Naive thymus-derived CD8-positive, alpha-beta T cell (primary cell): ENCODE results near the gene CTNNA1. TPM values are rescaled to one million over a fixed set of nuclear protein-coding genes. Genes with fewer than 3 reads are reported as not detected.
"Not testable (repeated sequence)": the region's sequence is repeated elsewhere in the genome, so short reads cannot be mapped to it uniquely, and the experiment has no call there.

ENCODE experiments used
- ATAC-seq, 2 donors: fragments of 150-1000 bp; cut with Tn5 transposase in 1 of 2; sonication (Bioruptor Pico), chemical (Tn5 transposase) in 1 of 2; 1 replicate in 1 of 2; 2 replicates in 1 of 2; pipeline ENCODE4 v1.10.0; 2021; ENCODE audit warnings: mild to moderate bottlenecking in 2 of 2, moderate library complexity in 2 of 2
- POLR2A ChIA-PET: fragments of 350-600 bp; sonication (Branson Sonifier 250); formaldehyde crosslinking; loops from one replicate; lab custom pipeline; 2021; ENCODE audit warnings: antibody characterized with exemption; lab: Charles Lee
- DNase-seq, 10 donors: peaks; one replicate each; pipeline versions ENCODE4 v3.0.0 to v3.0.0-alpha.2; 2020 to 2022
- H3K27ac Mint-ChIP-seq, 10 donors: one replicate each; pipeline ENCODE4 v1.8.0; 2020 to 2022; ENCODE audit warnings: mild to moderate bottlenecking in 10 of 10, mixed read lengths in 10 of 10, moderate library complexity in 4 of 10, inconsistent platforms in 1 of 10
- H3K27me3 Mint-ChIP-seq, 5 donors: one replicate each; pipeline ENCODE4 v1.8.0; 2021 to 2022; ENCODE audit warnings: mixed read lengths in 5 of 5
- H3K36me3 Mint-ChIP-seq, 3 donors: one replicate each; pipeline ENCODE4 v1.8.0; 2020 to 2022; ENCODE audit warnings: mixed read lengths in 3 of 3, mild to moderate bottlenecking in 2 of 3, inconsistent platforms in 1 of 3
- H3K4me1 Mint-ChIP-seq, 4 donors: one replicate each; pipeline ENCODE4 v1.8.0; 2021 to 2022; ENCODE audit warnings: mixed read lengths in 4 of 4
- H3K4me3 Mint-ChIP-seq, 10 donors: one replicate each; pipeline ENCODE4 v1.8.0; 2020 to 2022; ENCODE audit warnings: mild to moderate bottlenecking in 10 of 10, mixed read lengths in 10 of 10, moderate library complexity in 6 of 10, inconsistent platforms in 1 of 10
- H3K9me3 Mint-ChIP-seq, 9 donors: one replicate each; pipeline ENCODE4 v1.8.0; 2020 to 2022; ENCODE audit warnings: mixed read lengths in 9 of 9, mild to moderate bottlenecking in 3 of 9, inconsistent platforms in 1 of 9, moderate library complexity in 1 of 9
- polyA plus RNA-seq, 3 donors: library from polyadenylated mRNA; unstranded; fragments of 300-500 nt; fragmentation: Illumina TruSeq; gene quantifications; one replicate each; pipeline ENCODE4 v1.2.3, GENCODE V29; 2021
- total RNA-seq, 8 experiments: library from RNA in 2 of 8; stranded (reverse) in 2 of 8; gene quantifications; one replicate each; pipeline ENCODE4 v1.2.3 and lab custom pipeline; 2021 to 2026

CTNNA1 gene
- total and polyA plus RNA-seq, 5 experiments from 2014 or later, result 0.34 to 5.7 (median 4.0) TPM; not detected in 1

DNA sequence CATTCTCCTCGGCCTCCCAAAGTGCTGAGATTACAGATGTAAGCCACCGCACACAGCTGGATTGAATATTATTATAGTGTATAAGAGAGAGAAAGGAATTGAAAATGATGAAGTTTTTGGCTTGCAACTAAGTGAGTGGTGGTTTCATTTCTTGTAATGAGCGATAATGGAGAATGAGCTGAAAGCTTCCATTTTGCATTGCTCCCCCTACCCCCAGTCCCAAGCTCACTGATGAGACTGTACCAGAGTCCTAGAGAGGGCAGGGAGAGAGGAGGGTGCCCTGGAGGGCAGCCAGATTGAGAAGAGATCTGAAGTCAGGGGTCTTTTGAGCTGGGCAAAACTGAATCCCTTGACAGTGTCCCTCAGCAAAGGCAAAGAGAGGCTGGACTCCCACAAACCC is 38.5 kb upstream of the CTNNA1 start:
- Mint-ChIP-seq H3K36me3 (no peaks in the 10 kb centered on the region), H3K27me3 (peaks cover 30 to 75% (median 37%) of the 10 kb centered on the region in 5 donors), H3K4me1 (no peaks in the 10 kb centered on the region), H3K27ac (no peak overlapping the region), H3K4me3 (no peak overlapping the region), H3K9me3 (no peaks in the 10 kb centered on the region)
- DNase-seq (no peak), ATAC-seq (no peak)
- POLR2A ChIA-PET, result no interaction called here

DNA sequence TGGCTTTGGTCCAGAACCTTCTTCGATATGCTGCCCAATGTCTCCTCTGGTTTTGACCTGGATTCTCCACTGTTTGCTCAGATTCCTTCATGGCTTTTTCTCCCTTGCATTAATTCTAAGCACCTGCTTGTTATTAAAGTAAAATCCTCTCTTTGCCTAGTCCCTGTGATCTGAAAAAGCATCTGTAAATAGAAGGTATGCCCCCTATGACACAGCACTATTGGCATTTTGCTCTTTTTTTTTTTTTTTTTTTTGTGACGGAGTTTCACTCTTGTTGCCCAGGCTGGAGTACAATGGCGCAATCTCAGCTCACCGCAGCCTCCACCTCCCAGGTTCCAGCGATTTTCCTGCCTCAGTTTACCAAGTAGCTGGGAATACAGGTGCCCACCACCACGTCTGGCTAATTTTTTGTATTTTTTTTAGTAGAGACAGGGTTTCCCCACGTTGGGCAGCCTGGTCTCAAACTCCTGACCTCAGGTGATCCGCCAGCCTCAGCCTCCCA is 37.2 kb upstream of the CTNNA1 start:
- DNase-seq, H3K4me1 Mint-ChIP-seq, ATAC-seq, H3K9me3 Mint-ChIP-seq, H3K4me3 Mint-ChIP-seq, H3K36me3 Mint-ChIP-seq, POLR2A ChIA-PET, H3K27ac Mint-ChIP-seq: not testable (repeated sequence)
- H3K27me3 Mint-ChIP-seq, result peaks cover 30 to 78% (median 37%) of the 10 kb centered on the region in 5 donors

DNA sequence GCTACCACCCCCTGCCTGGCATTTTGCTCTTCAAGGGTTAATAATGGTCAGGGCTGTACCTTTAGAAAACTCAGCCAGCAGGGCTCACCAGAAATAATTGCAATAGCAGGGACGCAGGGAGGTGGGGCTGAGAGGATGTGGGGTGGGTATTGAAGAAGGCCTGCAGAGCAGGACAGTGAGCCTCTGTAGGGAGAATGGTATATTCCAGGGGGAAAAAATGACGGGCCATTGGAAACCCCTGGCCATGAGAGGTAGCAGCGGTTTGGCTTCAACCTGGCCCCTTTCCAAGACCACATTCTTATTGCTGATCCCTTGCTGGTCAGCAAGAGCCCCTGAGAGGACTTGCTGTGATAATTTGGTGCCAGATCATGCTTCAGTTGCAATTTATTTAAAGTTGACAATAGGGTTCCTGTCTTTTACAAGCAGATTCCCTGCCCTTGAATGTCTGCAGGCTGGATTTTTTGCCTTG is 36.7 kb upstream of the CTNNA1 start:
- DNase-seq (no peak), ATAC-seq (no peak)
- POLR2A ChIA-PET, result no interaction called here
- no peaks in the 10 kb centered on the region for H3K4me1 Mint-ChIP-seq
- peaks cover 29 to 78% (median 36%) of the 10 kb centered on the region in 5 donors for H3K27me3 Mint-ChIP-seq
- peak overlapping the region in 1 of 10 donors; percentile 34 for H3K27ac Mint-ChIP-seq
- peaks cover 0 to 2% (median 0%) of the 10 kb centered on the region in 9 donors for H3K9me3 Mint-ChIP-seq
- no peak overlapping the region for H3K4me3 Mint-ChIP-seq
- no peaks in the 10 kb centered on the region for H3K36me3 Mint-ChIP-seq

DNA sequence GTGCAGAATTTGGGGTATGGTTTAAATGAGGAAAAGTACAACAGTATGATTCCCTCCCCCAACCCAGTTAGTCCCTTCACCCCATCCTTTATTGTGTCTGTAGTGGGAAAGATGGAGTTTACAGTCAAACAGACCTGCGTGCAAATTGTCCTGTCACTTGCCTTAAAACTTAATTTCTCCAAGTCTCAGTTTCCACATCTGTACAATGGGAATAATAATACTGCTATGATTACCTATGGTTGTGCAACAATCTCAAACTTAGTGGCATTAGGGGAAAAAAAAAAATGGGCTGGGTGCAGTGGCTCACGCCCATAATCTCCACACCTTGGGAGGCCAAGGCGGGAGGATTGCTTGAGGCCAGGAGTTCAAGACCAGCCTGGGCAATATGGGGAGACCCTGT is 35.8 kb upstream of the CTNNA1 start:
- POLR2A ChIA-PET, result no interaction called here
- DNase-seq (no peak), ATAC-seq (no peak)
- H3K36me3 Mint-ChIP-seq, result no peaks in the 10 kb centered on the region
- no peak overlapping the region for H3K4me3 Mint-ChIP-seq
- H3K4me1 Mint-ChIP-seq, result no peaks in the 10 kb centered on the region
- peaks cover 0 to 2% (median 0%) of the 10 kb centered on the region in 9 donors for H3K9me3 Mint-ChIP-seq
- H3K27ac Mint-ChIP-seq, result no peak overlapping the region
- H3K27me3 Mint-ChIP-seq, result peaks cover 26 to 78% (median 35%) of the 10 kb centered on the region in 5 donors

GRCh38 chr5:138719811-138720210 is 33.4 kb upstream of the CTNNA1 start:
- H3K36me3 Mint-ChIP-seq, result no peaks in the 10 kb centered on the region
- no peaks in the 10 kb centered on the region for H3K4me1 Mint-ChIP-seq
- POLR2A ChIA-PET, result no interaction called here
- DNase-seq, result no peak
- ATAC-seq, result no peak
- H3K27me3 Mint-ChIP-seq, result peaks cover 28 to 86% (median 35%) of the 10 kb centered on the region in 5 donors
- H3K27ac Mint-ChIP-seq, result peak overlapping the region in 1 of 10 donors; percentile 31
- H3K9me3 Mint-ChIP-seq, result peaks cover 0 to 2% (median 0%) of the 10 kb centered on the region in 9 donors
- H3K4me3 Mint-ChIP-seq, result no peak overlapping the region

DNA sequence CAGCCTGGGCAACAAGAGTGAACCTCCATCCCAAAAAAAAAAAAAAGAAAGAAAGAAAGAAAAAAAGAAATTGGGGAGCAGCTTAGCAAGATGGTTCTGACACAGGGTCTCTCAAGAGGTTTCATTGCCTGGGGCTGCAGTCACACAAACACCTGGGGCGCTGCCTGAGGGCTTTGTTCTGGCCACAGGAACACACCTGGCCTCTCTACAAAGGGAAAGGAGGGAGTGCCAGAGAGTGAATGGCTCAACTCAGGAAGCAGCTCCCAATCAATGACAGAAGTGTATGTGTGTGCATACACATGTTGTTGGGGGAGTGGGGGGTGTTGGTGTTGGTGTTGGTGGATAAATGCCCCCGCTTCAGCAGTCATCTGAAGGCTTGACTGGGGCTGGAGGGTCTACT is 32.4 kb upstream of the CTNNA1 start:
- no peak overlapping the region for H3K4me3 Mint-ChIP-seq
- no peaks in the 10 kb centered on the region for H3K36me3 Mint-ChIP-seq
- H3K4me1 Mint-ChIP-seq, result peaks cover 0 to 2% (median 0%) of the 10 kb centered on the region in 4 donors
- peaks cover 28 to 86% (median 38%) of the 10 kb centered on the region in 5 donors for H3K27me3 Mint-ChIP-seq
- H3K9me3 Mint-ChIP-seq, result peaks cover 0 to 2% (median 0%) of the 10 kb centered on the region in 9 donors
- POLR2A ChIA-PET, result no interaction called here
- H3K27ac Mint-ChIP-seq, result no peak overlapping the region
- DNase-seq, result no peak
- ATAC-seq, result no peak

GRCh38 chr5:138721979-138722378 is 31.2 kb upstream of the CTNNA1 start:
- Mint-ChIP-seq H3K36me3 (no peaks in the 10 kb centered on the region), H3K27ac (no peak overlapping the region), H3K9me3 (peaks cover 0 to 2% (median 0%) of the 10 kb centered on the region in 9 donors), H3K4me1 (peaks cover 0 to 14% (median 5%) of the 10 kb centered on the region in 4 donors), H3K4me3 (no peak overlapping the region), H3K27me3 (peaks cover 26 to 86% (median 48%) of the 10 kb centered on the region in 5 donors)
- DNase-seq (no peak), ATAC-seq (no peak)
- POLR2A ChIA-PET, result no interaction called here

- H3K9me3 Mint-ChIP-seq, result peaks cover 0 to 2% (median 0%) of the 10 kb centered on the region in 9 donors
Observed at GRCh38 chr5:138722544-138723177, 30.6 kb upstream of the CTNNA1 start.

GRCh38 chr5:138724470-138725146 is 28.6 kb upstream of the CTNNA1 start:
- Mint-ChIP-seq H3K4me1 (peaks cover 7 to 21% (median 12%) of the 10 kb centered on the region in 4 donors), H3K4me3 (no peak overlapping the region), H3K9me3 (peaks cover 0 to 2% (median 0%) of the 10 kb centered on the region in 9 donors), H3K36me3 (no peaks in the 10 kb centered on the region), H3K27me3 (peaks cover 27 to 88% (median 63%) of the 10 kb centered on the region in 5 donors), H3K27ac (no peak overlapping the region)
- ATAC-seq, result no peak
- no peak for DNase-seq
- POLR2A ChIA-PET, result no interaction called here

More at GRCh38 chr5:138722544-138723177, 30.6 kb upstream of the CTNNA1 start:
- Mint-ChIP-seq H3K4me3 (no peak overlapping the region), H3K27ac (no peak overlapping the region), H3K36me3 (no peaks in the 10 kb centered on the region), H3K27me3 (peaks cover 24 to 86% (median 53%) of the 10 kb centered on the region in 5 donors), H3K4me1 (peaks cover 4 to 20% (median 12%) of the 10 kb centered on the region in 4 donors)
- POLR2A ChIA-PET, result no interaction called here
- ATAC-seq (no peak), DNase-seq (no peak)

DNA sequence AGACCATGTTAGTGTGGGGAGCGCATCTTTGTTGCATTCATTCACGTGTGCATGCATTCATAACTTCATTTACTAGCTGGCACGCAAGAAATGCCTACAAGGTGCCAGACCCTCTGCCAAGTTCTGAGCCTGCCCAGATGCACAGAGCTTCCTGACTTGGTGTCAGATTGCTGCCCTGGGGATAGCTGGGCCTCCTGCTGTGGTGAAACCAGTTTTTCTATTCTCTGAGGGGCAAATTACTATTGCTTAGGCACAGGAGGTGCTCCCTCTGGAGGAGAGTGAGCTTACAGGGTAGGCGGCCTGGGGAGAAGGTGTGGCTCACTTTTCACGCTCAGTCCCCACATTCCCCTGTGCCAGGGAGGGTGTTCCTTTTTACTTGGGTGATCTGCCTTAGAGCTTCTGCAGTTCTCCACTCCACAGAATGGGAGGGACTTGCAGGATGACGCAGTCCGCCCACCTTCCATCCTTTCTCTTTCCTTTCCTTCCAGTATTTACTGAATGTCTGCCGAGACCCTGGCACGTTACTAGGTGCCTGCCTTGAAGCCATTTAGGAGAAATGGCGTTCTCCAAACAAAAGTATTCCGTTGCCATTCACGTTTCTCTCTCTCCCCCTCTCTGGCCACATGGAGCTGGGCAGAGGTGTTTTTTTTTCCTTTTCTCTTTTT is 27.9 kb upstream of the CTNNA1 start:
- no peak overlapping the region for H3K27ac Mint-ChIP-seq
- POLR2A ChIA-PET, result no interaction called here
- no peak overlapping the region for H3K4me3 Mint-ChIP-seq
- peaks cover 0 to 2% (median 0%) of the 10 kb centered on the region in 9 donors for H3K9me3 Mint-ChIP-seq
- H3K36me3 Mint-ChIP-seq, result no peaks in the 10 kb centered on the region
- peaks cover 27 to 86% (median 66%) of the 10 kb centered on the region in 5 donors for H3K27me3 Mint-ChIP-seq
- no peak for ATAC-seq
- peak in 1 of 10 donors; percentile 3 for DNase-seq
- peaks cover 7 to 21% (median 12%) of the 10 kb centered on the region in 4 donors for H3K4me1 Mint-ChIP-seq

- Mint-ChIP-seq H3K4me1 (peaks cover 7 to 21% (median 12%) of the 10 kb centered on the region in 4 donors), H3K27me3 (peaks cover 28 to 83% (median 69%) of the 10 kb centered on the region in 5 donors), H3K4me3 (no peak overlapping the region), H3K36me3 (no peaks in the 10 kb centered on the region), H3K27ac (no peak overlapping the region), H3K9me3 (no peaks in the 10 kb centered on the region)
- DNase-seq, result no peak
- ATAC-seq, result no peak
- POLR2A ChIA-PET, result no interaction called here
Observed at GRCh38 chr5:138725818-138726416, 27.3 kb upstream of the CTNNA1 start.

DNA sequence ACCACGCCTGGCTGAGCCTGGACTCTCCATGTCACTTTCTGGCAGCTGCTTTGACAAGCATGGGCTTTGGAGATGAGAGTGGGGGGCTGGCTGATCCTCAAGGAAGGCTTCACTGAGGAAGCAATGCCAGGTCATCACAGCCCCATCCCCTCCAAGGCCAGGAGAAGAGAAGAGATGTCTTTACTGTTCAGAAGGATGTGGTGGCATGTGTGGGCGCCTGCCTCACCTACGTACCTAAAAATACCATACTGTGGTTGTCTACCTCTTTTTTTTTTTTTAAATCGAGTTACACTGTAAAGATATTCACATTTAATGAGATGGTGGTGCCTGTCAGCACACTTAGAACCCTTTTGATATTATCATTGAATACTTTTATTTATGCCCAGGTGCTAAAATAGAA is 26.4 kb upstream of the CTNNA1 start:
- Mint-ChIP-seq H3K4me1 (peaks cover 7 to 21% (median 12%) of the 10 kb centered on the region in 4 donors), H3K9me3 (no peaks in the 10 kb centered on the region), H3K27ac (no peak overlapping the region), H3K36me3 (no peaks in the 10 kb centered on the region), H3K27me3 (peaks cover 27 to 75% (median 59%) of the 10 kb centered on the region in 5 donors), H3K4me3 (no peak overlapping the region)
- POLR2A ChIA-PET, result no interaction called here
- DNase-seq (peak in 2 of 10 donors; percentile 18 to 21), ATAC-seq (peak in 1 of 2 donors; percentile 48)
